Measurements from ENCODE around the gene TSPAN14. TPM values are rescaled to one million over a fixed set of nuclear protein-coding genes. Genes with fewer than 3 reads are reported as not detected.

TSPAN14 gene
- total RNA-seq, 1 experiment from 2014 or later, result 46.8 TPM

- Mint-ChIP-seq H3K9me3 (no peaks in the 10 kb centered on the region), H3K27me3 (ENCODE audit: low read depth) (no peaks in the 10 kb centered on the region), H3K4me1 (peaks cover 43 to 58% of the 10 kb centered on the region in 2 experiments), H3K36me3 (ENCODE audit: insufficient read depth in 1 of 3, low read depth in 3 of 3) (peaks cover 4 to 11% (median 7%) of the 10 kb centered on the region in 3 experiments; a peak in 5 of 7 replicates), H3K4me3 (peak overlapping the region in 1 of 2 experiments; percentile 2; a peak in 1 of 5 replicates), H3K27ac (peak overlapping the region; percentile 73 to 79 (median 75); a peak in 3 of 7 replicates)
- Histone ChIP-seq H4K20me1 (ENCODE audit: control insufficient read depth, insufficient read depth, insufficient read length) (no peaks in the 10 kb centered on the region), H2AFZ (ENCODE audit: low read length) (no peak overlapping the region), H2BK5ac (ENCODE audit: insufficient read length, low read length) (no peak overlapping the region), H3K79me1 (ENCODE audit: insufficient read depth, low read depth, low read length, poor library complexity, severe bottlenecking) (no peaks in the 10 kb centered on the region), H4K8ac (replicated peaks; ENCODE audit: insufficient read length, low read depth, low read length) (no peak overlapping the region), H3K4me1 (ENCODE audit: insufficient read depth, low read length) (peaks cover 4% of the 10 kb centered on the region; the same call in 1 of the 2 replicates), H3K18ac (ENCODE audit: insufficient read length, low read depth, low read length) (no peak overlapping the region), H4K91ac (ENCODE audit: insufficient read length, low read depth, low read length) (no peak overlapping the region), H3K23me2 (ENCODE audit: insufficient read length, low read depth, low read length, poor library complexity, severe bottlenecking) (no peaks in the 10 kb centered on the region), H2BK120ac (ENCODE audit: low read depth, low read length, poor library complexity, severe bottlenecking) (no peak overlapping the region), H3K56ac (ENCODE audit: insufficient read length, low read depth, low read length) (no peak overlapping the region), H3K14ac (ENCODE audit: insufficient read depth, low read length) (no peak overlapping the region), H3K23ac (ENCODE audit: insufficient read length, low read depth, low read length) (no peak overlapping the region), H2BK15ac (ENCODE audit: low read depth, low read length) (no peak overlapping the region), H3K4ac (ENCODE audit: low read depth, low read length) (no peak overlapping the region), H3K9me3 (ENCODE audit: control insufficient read depth, low read depth, low read length) (no peaks in the 10 kb centered on the region), H3K9ac (ENCODE audit: extremely low read depth, insufficient read length, low read length) (no peak overlapping the region), H3K79me2 (ENCODE audit: insufficient read depth, low read length) (no peaks in the 10 kb centered on the region), H2BK20ac (ENCODE audit: low read depth, low read length, poor library complexity, severe bottlenecking) (no peak overlapping the region), H2AK5ac (ENCODE audit: insufficient read length, low read length) (no peak overlapping the region), H3K27me3 (ENCODE audit: insufficient read depth, low read length) (no peaks in the 10 kb centered on the region), H2BK12ac (ENCODE audit: insufficient read length, low read depth, low read length) (no peak overlapping the region), H3T11ph (ENCODE audit: low read length) (no peak overlapping the region), H4K5ac (ENCODE audit: insufficient read length, low read depth, low read length) (no peak overlapping the region), H3K27ac (ENCODE audit: insufficient read length, low read depth, low read length) (no peak overlapping the region), H3K4me2 (ENCODE audit: insufficient read depth, insufficient read length, low read length) (no peak overlapping the region)
- no peak for DNase-seq
- WGBS (ENCODE audit: extremely low coverage, insufficient read length, low lambda C conversion rate), result no CpG with 5 or more reads among the region's 7 CpGs
- TF ChIP-seq CTCF (conservative IDR thresholded peaks at IDR 0.05), result no peak
Observed at GRCh38 chr10:80503584-80504157, 49.6 kb downstream of the TSPAN14 start.
